ENCODE results near the gene GPS1. TPM values are rescaled to one million over a fixed set of nuclear protein-coding genes. Genes with fewer than 3 reads are reported as not detected.

The GPS1 gene
- total RNA-seq, 6 donors from 2014 or later = 55.2 to 147 (median 108) TPM

- TF ChIP-seq POLR2AphosphoS5 (IDR thresholded peaks at IDR 0.05) (no peak), POLR2A (IDR thresholded peaks at IDR 0.05) (no peak), EP300 (IDR thresholded peaks at IDR 0.05) (no peak), CTCF (IDR thresholded peaks at IDR 0.05) (no peak)
- DNase-seq (peak in 1 of 2 donors; percentile 42), ATAC-seq (ENCODE audit: low FRiP score in 2 of 2) (no peak)
- Histone ChIP-seq H3K4me3 (no peak overlapping the region), H3K27me3 (no peaks in the 10 kb centered on the region), H3K36me3 (peaks cover 0 to 29% (median 12%) of the 10 kb centered on the region in 4 donors), H3K4me1 (peaks cover 7 to 19% (median 11%) of the 10 kb centered on the region in 4 donors), H3K27ac (no peak overlapping the region), H3K9me3 (no peaks in the 10 kb centered on the region)
- 84 to 85% methylated on average over 14 of the region's 14 CpGs for WGBS, 2 donors
Measured at GRCh38 chr17:82045936-82046484, 5.7 kb upstream of the GPS1 start.

- 91 to 92% methylated on average over 18 to 21 of the region's 21 CpGs for WGBS, 2 donors
- Histone ChIP-seq H3K36me3 (peaks cover 0 to 29% (median 12%) of the 10 kb centered on the region in 4 donors), H3K4me1 (peaks cover 8 to 22% (median 11%) of the 10 kb centered on the region in 4 donors), H3K27ac (no peak overlapping the region), H3K27me3 (no peaks in the 10 kb centered on the region), H3K4me3 (no peak overlapping the region), H3K9me3 (no peaks in the 10 kb centered on the region)
- DNase-seq (peak in 1 of 2 donors; percentile 68), ATAC-seq (ENCODE audit: low FRiP score in 2 of 2) (no peak)
- TF ChIP-seq CTCF (IDR thresholded peaks at IDR 0.05) (no peak), POLR2A (IDR thresholded peaks at IDR 0.05) (no peak), EP300 (IDR thresholded peaks at IDR 0.05) (no peak), POLR2AphosphoS5 (IDR thresholded peaks at IDR 0.05) (no peak)
Measured at GRCh38 chr17:82046903-82047302, 4.8 kb upstream of the GPS1 start.

- H3K4me3 ChIP-seq = no peak overlapping the region
- 92 to 94% methylated on average over 14 to 24 of the region's 24 CpGs for WGBS, 2 donors
- H3K36me3 ChIP-seq = peaks cover 0 to 29% (median 12%) of the 10 kb centered on the region in 4 donors
- TF ChIP-seq EP300 (IDR thresholded peaks at IDR 0.05) (no peak), POLR2A (IDR thresholded peaks at IDR 0.05) (no peak), POLR2AphosphoS5 (IDR thresholded peaks at IDR 0.05) (no peak), CTCF (IDR thresholded peaks at IDR 0.05) (no peak)
- ATAC-seq (ENCODE audit: low FRiP score in 2 of 2) = no peak
- peaks cover 9 to 26% (median 12%) of the 10 kb centered on the region in 4 donors for H3K4me1 ChIP-seq
- no peaks in the 10 kb centered on the region for H3K9me3 ChIP-seq
- no peaks in the 10 kb centered on the region for H3K27me3 ChIP-seq
- DNase-seq = peak in 1 of 2 donors; percentile 72
- no peak overlapping the region for H3K27ac ChIP-seq
Measured at GRCh38 chr17:82047379-82047778, 4.3 kb upstream of the GPS1 start.

GRCh38 chr17:82047914-82048570, 3.7 kb upstream of the GPS1 start:
- peak in 1 of 2 donors; percentile 71 for DNase-seq
- no peak for ATAC-seq (ENCODE audit: low FRiP score in 2 of 2)
- 91 to 92% methylated on average over 13 to 23 of the region's 25 CpGs for WGBS, 2 donors
- Histone ChIP-seq H3K36me3 (peaks cover 0 to 29% (median 12%) of the 10 kb centered on the region in 4 donors), H3K4me3 (no peak overlapping the region), H3K27me3 (no peaks in the 10 kb centered on the region), H3K9me3 (no peaks in the 10 kb centered on the region), H3K4me1 (peaks cover 16 to 33% (median 19%) of the 10 kb centered on the region in 4 donors), H3K27ac (no peak overlapping the region)
- TF ChIP-seq POLR2A (IDR thresholded peaks at IDR 0.05) = no peak
- TF ChIP-seq EP300 (IDR thresholded peaks at IDR 0.05) = no peak

- H3K4me1 ChIP-seq = peaks cover 20 to 38% (median 24%) of the 10 kb centered on the region in 4 donors
- no peak overlapping the region for H3K27ac ChIP-seq
- DNase-seq (peak in 1 of 2 donors; percentile 78), ATAC-seq (ENCODE audit: low FRiP score in 2 of 2) (no peak)
- peaks cover 0 to 29% (median 13%) of the 10 kb centered on the region in 4 donors for H3K36me3 ChIP-seq
- no peak for TF ChIP-seq POLR2A (IDR thresholded peaks at IDR 0.05)
- TF ChIP-seq POLR2AphosphoS5 (IDR thresholded peaks at IDR 0.05) = no peak
- no peak for TF ChIP-seq CTCF (IDR thresholded peaks at IDR 0.05)
- no peak overlapping the region for H3K4me3 ChIP-seq
- WGBS, 2 donors = 89 to 91% methylated on average over 19 to 20 of the region's 20 CpGs
- H3K27me3 ChIP-seq = no peaks in the 10 kb centered on the region
- no peaks in the 10 kb centered on the region for H3K9me3 ChIP-seq
Measured at GRCh38 chr17:82048571-82048971, 3.1 kb upstream of the GPS1 start.
